ENCODE measurements around the gene ADRB1. TPM values are rescaled to one million over a fixed set of nuclear protein-coding genes. Genes with fewer than 3 reads are reported as not detected.

ADRB1 gene
- total RNA-seq, 1 donor from 2014 or later: not detected

- Histone ChIP-seq H3K27me3 (no peaks in the 10 kb centered on the region), H3K9me3 (no peaks in the 10 kb centered on the region), H3K36me3 (no peaks in the 10 kb centered on the region), H3K27ac (no peak overlapping the region), H3K4me3 (no peak overlapping the region), H3K4me1 (no peaks in the 10 kb centered on the region)
- no peak for TF ChIP-seq CTCF (IDR thresholded peaks at IDR 0.05)
- no peak for DNase-seq (ENCODE audit: low spot score in 2 of 2)
- intact Hi-C loops (cut with DNase I): no loop called here
Measured at GRCh38 chr10:114079421-114079820, 35.8 kb downstream of the ADRB1 start.

- no peak for DNase-seq (ENCODE audit: low spot score in 2 of 2)
- Histone ChIP-seq H3K27ac (no peak overlapping the region), H3K27me3 (no peaks in the 10 kb centered on the region), H3K4me3 (no peak overlapping the region), H3K4me1 (no peaks in the 10 kb centered on the region), H3K36me3 (no peaks in the 10 kb centered on the region), H3K9me3 (no peaks in the 10 kb centered on the region)
- no peak for TF ChIP-seq CTCF (IDR thresholded peaks at IDR 0.05)
- intact Hi-C loops (cut with DNase I): no loop called here
Measured at GRCh38 chr10:114081911-114082583, 38.4 kb downstream of the ADRB1 start.

- Histone ChIP-seq H3K36me3 (no peaks in the 10 kb centered on the region), H3K4me1 (no peaks in the 10 kb centered on the region), H3K9me3 (no peaks in the 10 kb centered on the region), H3K27me3 (no peaks in the 10 kb centered on the region), H3K27ac (no peak overlapping the region), H3K4me3 (no peak overlapping the region)
- no peak for DNase-seq (ENCODE audit: low spot score in 2 of 2)
- TF ChIP-seq CTCF (IDR thresholded peaks at IDR 0.05): no peak
- intact Hi-C loops (cut with DNase I): no loop called here
Measured at GRCh38 chr10:114083040-114083439, 39.4 kb downstream of the ADRB1 start.

- H3K36me3 ChIP-seq: no peaks in the 10 kb centered on the region
- H3K9me3 ChIP-seq: no peaks in the 10 kb centered on the region
- no peaks in the 10 kb centered on the region for H3K27me3 ChIP-seq
- H3K4me1 ChIP-seq: no peaks in the 10 kb centered on the region
- no peak overlapping the region for H3K27ac ChIP-seq
- intact Hi-C loops (cut with DNase I): no loop called here
- H3K4me3 ChIP-seq: no peak overlapping the region
- no peak for DNase-seq (ENCODE audit: low spot score in 2 of 2)
- no peak for TF ChIP-seq CTCF (IDR thresholded peaks at IDR 0.05)
Measured at GRCh38 chr10:114084215-114084614, 40.5 kb downstream of the ADRB1 start.

GRCh38 chr10:114087255-114087654, 43.6 kb downstream of the ADRB1 start:
- Histone ChIP-seq H3K36me3 (no peaks in the 10 kb centered on the region), H3K27me3 (no peaks in the 10 kb centered on the region)

More at GRCh38 chr10:114087255-114087654, 43.6 kb downstream of the ADRB1 start:
- DNase-seq (ENCODE audit: low spot score in 2 of 2): no peak
- Histone ChIP-seq H3K4me1 (no peaks in the 10 kb centered on the region), H3K4me3 (no peak overlapping the region), H3K27ac (no peak overlapping the region), H3K9me3 (no peaks in the 10 kb centered on the region)
- intact Hi-C loops (cut with DNase I): no loop called here
- no peak for TF ChIP-seq CTCF (IDR thresholded peaks at IDR 0.05)
